PC-3 (cell line): ENCODE data around the gene CYP27A1.

Experiments used
- CTCF ChIP-seq: fragments of 300-600 bp; sonication (generic); conservative IDR thresholded peaks from 2 replicates; pipeline ENCODE4 v1.5.1; 2017; ENCODE audit warnings: antibody characterized with exemption, low read depth, mild to moderate bottlenecking, low read length
- EZH2 ChIP-seq: fragments of 300-600 bp; sonication (generic); IDR thresholded peaks from one replicate; pipeline ENCODE4 v1.6.1; 2017; ENCODE audit warnings: antibody characterized with exemption, mild to moderate bottlenecking, low read length; ENCODE audit not compliant: unreplicated experiment

GRCh38 chr2:218748741-218749441 is 33.1 kb upstream of the CYP27A1 start:
- no peak for TF ChIP-seq CTCF
- no peak for TF ChIP-seq EZH2
